ENCODE measurements around the gene ESYT1.

Gene ESYT1

GRCh38 chr12:56079723-56080555, 48.1 kb upstream of the ESYT1 start, which contains the start of gene ERBB3:
ERBB3 (plus strand) TSS chr12:56080165; CDS start chr12:56080301, 136 bp downstream.
- H3K27me3 ChIP-seq (ENCODE audit: control insufficient read depth, insufficient read depth, low read length), result no peaks in the 10 kb centered on the region
- H3K27ac ChIP-seq, result peak within 1 kb of the TSS; percentile 80
- no peaks in the 10 kb centered on the region for H3K9me3 ChIP-seq (ENCODE audit: control insufficient read depth, low read length)
- peak within 1 kb of the TSS; percentile 75 for H3K4me3 ChIP-seq (ENCODE audit: low read depth, low read length)
- no peaks in the 10 kb centered on the region for H3K79me2 ChIP-seq
- no peak for TF ChIP-seq CTCF (IDR thresholded peaks at IDR 0.05)
- H3K4me2 ChIP-seq (ENCODE audit: low read length), result peak within 1 kb of the TSS; percentile 98
- no peaks in the 10 kb centered on the region for H3K36me3 ChIP-seq (ENCODE audit: control insufficient read depth, insufficient read depth, low read length)
- peaks cover 3% of the 10 kb centered on the region for H3K4me1 ChIP-seq
- H2AFZ ChIP-seq, result peak within 1 kb of the TSS; percentile 95
- no peak within 1 kb of the TSS for H3K9ac ChIP-seq

GRCh38 chr12:56080556-56081138, 47.4 kb upstream of the ESYT1 start:
- H2AFZ ChIP-seq, result peak overlapping the region; percentile 95
- H3K4me1 ChIP-seq, result peaks cover 3% of the 10 kb centered on the region
- peak overlapping the region; percentile 75 for H3K4me3 ChIP-seq (ENCODE audit: low read depth, low read length)
- no peaks in the 10 kb centered on the region for H3K36me3 ChIP-seq (ENCODE audit: control insufficient read depth, insufficient read depth, low read length)
- H3K79me2 ChIP-seq, result no peaks in the 10 kb centered on the region
- H3K27me3 ChIP-seq (ENCODE audit: control insufficient read depth, insufficient read depth, low read length), result no peaks in the 10 kb centered on the region
- H3K9ac ChIP-seq, result no peak overlapping the region
- peak overlapping the region; percentile 98 for H3K4me2 ChIP-seq (ENCODE audit: low read length)
- peak overlapping the region; percentile 80 for H3K27ac ChIP-seq
- H3K9me3 ChIP-seq (ENCODE audit: control insufficient read depth, low read length), result no peaks in the 10 kb centered on the region
- no peak for TF ChIP-seq CTCF (IDR thresholded peaks at IDR 0.05)

GRCh38 chr12:56081393-56082347, 46.4 kb upstream of the ESYT1 start:
- Histone ChIP-seq H3K4me3 (ENCODE audit: low read depth, low read length) (peak overlapping the region; percentile 75), H3K27me3 (ENCODE audit: control insufficient read depth, insufficient read depth, low read length) (no peaks in the 10 kb centered on the region), H3K9ac (no peak overlapping the region), H3K4me2 (ENCODE audit: low read length) (peak overlapping the region; percentile 98), H3K27ac (no peak overlapping the region), H3K79me2 (no peaks in the 10 kb centered on the region), H3K36me3 (ENCODE audit: control insufficient read depth, insufficient read depth, low read length) (no peaks in the 10 kb centered on the region), H3K4me1 (peaks cover 8% of the 10 kb centered on the region), H2AFZ (no peak overlapping the region), H3K9me3 (ENCODE audit: control insufficient read depth, low read length) (no peaks in the 10 kb centered on the region)
- no peak for TF ChIP-seq CTCF (IDR thresholded peaks at IDR 0.05)

GRCh38 chr12:56082382-56082781, 45.7 kb upstream of the ESYT1 start:
- Histone ChIP-seq H3K27ac (no peak overlapping the region), H3K4me3 (ENCODE audit: low read depth, low read length) (no peak overlapping the region), H3K79me2 (no peaks in the 10 kb centered on the region), H3K4me2 (ENCODE audit: low read length) (peak overlapping the region; percentile 98), H3K27me3 (ENCODE audit: control insufficient read depth, insufficient read depth, low read length) (no peaks in the 10 kb centered on the region), H3K9ac (no peak overlapping the region), H3K4me1 (peaks cover 8% of the 10 kb centered on the region), H3K9me3 (ENCODE audit: control insufficient read depth, low read length) (no peaks in the 10 kb centered on the region), H3K36me3 (ENCODE audit: control insufficient read depth, insufficient read depth, low read length) (no peaks in the 10 kb centered on the region), H2AFZ (no peak overlapping the region)
- TF ChIP-seq CTCF (IDR thresholded peaks at IDR 0.05), result no peak
